ENCODE data around the gene TKFC.

Gene TKFC

GRCh38 chr11:61341706-61342105 is 8.7 kb downstream of the TKFC start:
- no peaks in the 10 kb centered on the region for H3K79me2 ChIP-seq (ENCODE audit: control insufficient read depth, low read length)
- peaks cover 31% of the 10 kb centered on the region for H3K36me3 ChIP-seq (ENCODE audit: control insufficient read depth, low read length)
- TF ChIP-seq CTCF (IDR thresholded peaks at IDR 0.05; ENCODE audit: low read depth, low read length, poor library complexity, severe bottlenecking) (no peak), EZH2phosphoT487 (IDR thresholded peaks at IDR 0.05; ENCODE audit: borderline replicate concordance, low read length) (no peak)
- H3K27ac ChIP-seq (ENCODE audit: low read depth, low read length) = no peak overlapping the region
- H3K27me3 ChIP-seq (ENCODE audit: control insufficient read depth, low read length) = no peaks in the 10 kb centered on the region
- no peak overlapping the region for H3K4me2 ChIP-seq (ENCODE audit: low read length)
- no peaks in the 10 kb centered on the region for H4K20me1 ChIP-seq (ENCODE audit: control insufficient read depth, insufficient read depth, low read depth, low read length)
- H3K4me1 ChIP-seq (ENCODE audit: control insufficient read depth, low read length) = peaks cover 2% of the 10 kb centered on the region
- H3F3A ChIP-seq (ENCODE audit: control insufficient read depth, insufficient read depth) = 0 out of 2 replicates have a peak, but pooled peaks cover 6% of the 10 kb centered on the region
- H3K9me2 ChIP-seq (replicated peaks; ENCODE audit: control insufficient read depth, low read length) = no peaks in the 10 kb centered on the region
- H3K4me3 ChIP-seq (ENCODE audit: low read length) = no peak overlapping the region
- no peaks in the 10 kb centered on the region for H3K9me3 ChIP-seq (ENCODE audit: control insufficient read depth, insufficient read depth, low read length)

- Histone ChIP-seq H3F3A (ENCODE audit: control insufficient read depth, insufficient read depth) (0 out of 2 replicates have a peak, but pooled peaks cover 6% of the 10 kb centered on the region), H3K4me1 (ENCODE audit: control insufficient read depth, low read length) (no peaks in the 10 kb centered on the region), H3K9me3 (ENCODE audit: control insufficient read depth, insufficient read depth, low read length) (no peaks in the 10 kb centered on the region), H4K20me1 (ENCODE audit: control insufficient read depth, insufficient read depth, low read depth, low read length) (no peaks in the 10 kb centered on the region), H3K36me3 (ENCODE audit: control insufficient read depth, low read length) (peaks cover 37% of the 10 kb centered on the region), H3K9me2 (replicated peaks; ENCODE audit: control insufficient read depth, low read length) (no peaks in the 10 kb centered on the region), H3K27me3 (ENCODE audit: control insufficient read depth, low read length) (no peaks in the 10 kb centered on the region), H3K4me3 (ENCODE audit: low read length) (no peak overlapping the region), H3K27ac (ENCODE audit: low read depth, low read length) (no peak overlapping the region), H3K79me2 (ENCODE audit: control insufficient read depth, low read length) (no peaks in the 10 kb centered on the region), H3K4me2 (ENCODE audit: low read length) (no peak overlapping the region)
- TF ChIP-seq CTCF (IDR thresholded peaks at IDR 0.05; ENCODE audit: low read depth, low read length, poor library complexity, severe bottlenecking) (no peak), EZH2phosphoT487 (IDR thresholded peaks at IDR 0.05; ENCODE audit: borderline replicate concordance, low read length) (no peak)
Measured at GRCh38 chr11:61342207-61342803, 9.3 kb downstream of the TKFC start.

- H3K4me2 ChIP-seq (ENCODE audit: low read length) = no peak overlapping the region
- peaks cover 49% of the 10 kb centered on the region for H3K36me3 ChIP-seq (ENCODE audit: control insufficient read depth, low read length)
- H3K27ac ChIP-seq (ENCODE audit: low read depth, low read length) = no peak overlapping the region
- H3K9me3 ChIP-seq (ENCODE audit: control insufficient read depth, insufficient read depth, low read length) = no peaks in the 10 kb centered on the region
- no peaks in the 10 kb centered on the region for H3K79me2 ChIP-seq (ENCODE audit: control insufficient read depth, low read length)
- H3K27me3 ChIP-seq (ENCODE audit: control insufficient read depth, low read length) = no peaks in the 10 kb centered on the region
- H3K9me2 ChIP-seq (replicated peaks; ENCODE audit: control insufficient read depth, low read length) = no peaks in the 10 kb centered on the region
- 0 out of 2 replicates have a peak, but pooled peaks cover 2% of the 10 kb centered on the region for H4K20me1 ChIP-seq (ENCODE audit: control insufficient read depth, insufficient read depth, low read depth, low read length)
- TF ChIP-seq EZH2phosphoT487 (IDR thresholded peaks at IDR 0.05; ENCODE audit: borderline replicate concordance, low read length) (no peak), CTCF (IDR thresholded peaks at IDR 0.05; ENCODE audit: low read depth, low read length, poor library complexity, severe bottlenecking) (no peak)
- H3K4me1 ChIP-seq (ENCODE audit: control insufficient read depth, low read length) = no peaks in the 10 kb centered on the region
- H3K4me3 ChIP-seq (ENCODE audit: low read length) = no peak overlapping the region
- H3F3A ChIP-seq (ENCODE audit: control insufficient read depth, insufficient read depth) = 0 out of 2 replicates have a peak, but pooled peaks cover 4% of the 10 kb centered on the region
Measured at GRCh38 chr11:61343792-61344745, 11.0 kb downstream of the TKFC start.
